DMS153 treated with DMSO at 0.1 percent for 48 hours (cell line): ENCODE measurements around the gene PLCB3.

Experiments
- DNase-seq: peaks from one replicate; lab custom pipeline; 2025; ENCODE audit not compliant: unreplicated experiment; lab: John Stamatoyannopoulos, UW

Gene PLCB3

DNA sequence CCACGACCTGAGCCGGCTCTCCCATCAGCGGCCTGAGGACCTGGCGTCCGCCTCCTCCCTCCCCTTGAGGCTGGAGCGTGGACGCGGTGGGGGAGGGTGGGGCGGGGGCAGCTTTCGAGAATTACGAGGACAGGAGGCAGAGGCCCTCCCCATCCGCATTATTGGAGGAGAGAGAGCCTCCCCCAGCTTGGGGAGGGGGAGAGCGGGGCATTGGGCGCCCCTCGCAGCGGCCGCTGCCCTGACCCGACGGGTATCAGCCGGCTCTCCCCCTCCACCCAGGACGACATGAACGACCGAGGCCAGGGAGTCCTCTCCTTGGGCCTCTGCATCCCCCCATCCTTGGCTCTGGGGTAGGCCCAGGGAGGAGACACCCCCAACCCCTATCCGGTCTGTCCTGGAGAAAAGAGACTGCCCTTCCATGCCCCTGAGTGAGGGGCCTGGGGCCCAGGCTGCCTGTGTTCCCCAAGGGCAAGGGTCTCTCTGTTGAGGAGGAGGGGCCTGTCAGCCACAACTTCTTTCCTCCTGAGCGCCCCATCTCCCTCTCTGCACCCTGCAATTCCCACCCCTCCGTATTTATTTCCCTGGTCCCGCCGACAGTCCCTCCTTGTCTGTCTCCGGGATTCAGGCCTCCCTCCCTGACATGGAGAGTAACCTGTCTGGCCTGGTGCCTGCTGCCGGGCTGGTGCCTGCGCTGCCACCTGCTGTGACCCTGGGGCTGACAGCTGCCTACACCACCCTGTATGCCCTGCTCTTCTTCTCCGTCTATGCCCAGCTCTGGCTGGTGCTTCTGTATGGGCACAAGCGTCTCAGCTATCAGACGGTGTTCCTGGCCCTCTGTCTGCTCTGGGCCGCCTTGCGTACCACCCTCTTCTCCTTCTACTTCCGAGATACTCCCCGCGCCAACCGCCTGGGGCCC, 34.8 kb downstream of the PLCB3 start:
- DNase-seq: peak; percentile 25

DNA sequence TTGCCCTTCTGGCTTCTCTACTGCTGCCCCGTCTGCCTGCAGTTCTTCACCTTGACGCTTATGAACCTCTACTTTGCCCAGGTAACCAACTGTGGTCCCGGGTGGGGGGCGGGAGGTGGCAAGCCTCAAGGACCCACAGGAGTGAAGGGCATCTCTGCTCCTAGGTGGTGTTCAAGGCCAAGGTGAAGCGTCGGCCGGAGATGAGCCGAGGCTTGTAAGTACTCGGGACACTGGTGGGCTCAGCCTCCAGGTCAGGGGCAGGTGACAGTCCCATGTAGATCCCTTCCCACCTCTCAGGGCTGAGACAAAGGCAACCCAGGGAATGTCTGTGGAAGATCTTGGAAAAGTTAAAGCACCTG, 35.5 kb downstream of the PLCB3 start:
- no peak for DNase-seq

DNA sequence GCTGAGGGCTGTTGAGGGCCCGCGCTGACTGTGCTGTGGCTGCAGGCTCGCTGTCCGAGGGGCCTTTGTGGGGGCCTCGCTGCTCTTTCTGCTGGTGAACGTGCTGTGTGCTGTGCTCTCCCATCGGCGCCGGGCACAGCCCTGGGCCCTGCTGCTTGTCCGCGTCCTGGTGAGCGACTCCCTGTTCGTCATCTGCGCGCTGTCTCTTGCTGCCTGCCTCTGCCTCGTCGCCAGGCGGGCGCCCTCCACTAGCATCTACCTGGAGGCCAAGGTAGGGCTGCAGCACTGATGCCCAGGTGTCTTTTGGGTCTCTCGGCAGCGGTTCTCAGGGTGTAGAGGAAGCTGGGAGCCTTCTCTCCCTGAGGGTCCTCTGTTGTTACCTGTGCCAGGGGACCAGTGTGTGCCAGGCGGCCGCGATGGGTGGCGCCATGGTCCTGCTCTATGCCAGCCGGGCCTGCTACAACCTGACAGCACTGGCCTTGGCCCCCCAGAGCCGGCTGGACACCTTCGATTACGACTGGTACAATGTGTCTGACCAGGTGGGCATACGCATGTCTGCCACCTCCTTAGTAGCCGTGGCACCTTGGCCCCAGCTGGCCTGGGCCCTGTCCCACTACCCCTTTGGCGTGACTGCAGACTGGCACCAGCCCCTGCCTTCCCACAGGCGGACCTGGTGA, 36.5 kb downstream of the PLCB3 start:
- DNase-seq: no peak

DNA sequence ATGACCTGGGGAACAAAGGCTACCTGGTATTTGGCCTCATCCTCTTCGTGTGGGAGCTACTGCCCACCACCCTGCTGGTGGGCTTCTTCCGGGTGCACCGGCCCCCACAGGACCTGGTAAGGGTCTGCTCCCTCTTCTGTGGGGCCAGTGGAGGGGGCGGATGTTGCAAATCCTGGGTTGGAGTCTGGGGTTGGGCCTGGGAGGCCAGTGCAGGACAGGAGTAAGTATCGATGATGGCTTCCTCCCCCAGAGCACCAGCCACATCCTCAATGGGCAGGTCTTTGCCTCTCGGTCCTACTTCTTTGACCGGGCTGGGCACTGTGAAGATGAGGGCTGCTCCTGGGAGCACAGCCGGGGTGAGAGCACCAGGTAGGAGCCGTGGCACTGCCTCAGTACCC, 37.0 kb downstream of the PLCB3 start:
- DNase-seq: no peak

DNA sequence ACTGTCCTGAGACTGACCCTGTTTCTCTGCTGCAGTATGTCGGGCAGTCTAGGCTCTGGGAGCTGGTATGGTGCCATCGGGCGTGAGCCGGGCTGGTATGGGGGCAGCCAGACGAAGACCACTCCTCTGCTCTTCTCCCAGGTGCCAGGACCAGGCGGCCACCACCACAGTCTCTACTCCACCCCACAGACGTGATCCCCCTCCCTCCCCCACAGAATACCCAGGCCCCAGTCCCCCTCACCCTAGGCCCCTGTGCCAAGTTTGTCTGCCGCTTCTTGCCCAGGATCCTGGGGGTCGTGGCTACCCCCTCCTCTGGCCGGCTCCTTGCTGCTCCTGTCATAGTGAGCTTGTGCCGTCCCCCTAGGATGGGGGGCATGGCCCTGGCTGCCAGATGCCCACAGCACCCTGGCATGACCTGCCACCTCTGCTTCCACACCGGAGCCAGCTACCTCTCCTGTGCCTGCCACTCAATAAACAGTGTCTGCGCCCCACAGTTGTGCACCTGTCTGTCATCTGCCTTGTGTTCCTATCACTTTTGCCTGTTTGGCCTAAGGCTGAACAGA, 37.8 kb downstream of the PLCB3 start:
- DNase-seq: no peak

DNA sequence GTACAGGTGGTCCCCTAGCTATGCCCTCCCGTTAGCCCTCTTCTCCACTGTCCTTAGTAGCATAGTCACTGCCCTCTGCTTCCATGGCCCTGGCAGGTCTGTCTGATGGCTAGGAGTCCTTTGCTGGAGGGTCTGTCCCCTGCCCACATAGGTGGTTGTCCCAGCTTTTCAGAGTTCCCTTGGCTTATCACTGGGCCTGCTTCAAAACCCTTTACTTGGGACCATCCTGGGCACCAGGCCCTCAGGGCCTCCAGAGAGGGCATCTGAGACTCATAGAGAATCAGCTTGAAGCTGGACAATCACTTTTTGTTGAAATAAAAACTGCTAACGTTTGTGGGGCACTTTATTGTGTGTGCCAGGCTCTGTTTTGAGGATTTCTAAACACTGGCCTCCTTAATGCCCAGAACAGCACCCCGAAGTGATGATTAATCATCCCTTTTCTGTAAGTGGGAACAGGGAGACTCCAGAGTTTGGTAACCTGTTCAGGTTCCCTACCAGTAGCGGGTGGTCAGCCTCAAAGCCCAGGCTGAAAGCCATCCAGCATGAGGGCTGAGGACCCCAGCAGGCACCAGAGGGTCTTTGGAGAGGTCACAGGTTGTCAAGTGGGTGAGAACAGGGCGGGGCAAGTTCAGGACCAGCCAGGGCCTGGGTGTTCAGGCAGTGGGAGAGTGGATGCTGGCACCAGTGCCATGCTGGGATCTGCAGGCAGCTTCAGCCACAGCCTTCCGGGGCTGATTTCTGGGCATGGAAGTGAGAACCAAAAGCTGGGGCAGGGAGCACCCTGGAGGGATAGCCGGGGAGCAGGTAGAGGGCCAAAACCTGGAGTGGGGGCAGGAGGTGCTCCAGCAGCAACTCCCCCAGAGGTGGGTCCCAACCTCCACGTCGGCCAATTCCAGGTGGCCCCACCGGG, 39.3 kb downstream of the PLCB3 start:
- no peak for DNase-seq

DNA sequence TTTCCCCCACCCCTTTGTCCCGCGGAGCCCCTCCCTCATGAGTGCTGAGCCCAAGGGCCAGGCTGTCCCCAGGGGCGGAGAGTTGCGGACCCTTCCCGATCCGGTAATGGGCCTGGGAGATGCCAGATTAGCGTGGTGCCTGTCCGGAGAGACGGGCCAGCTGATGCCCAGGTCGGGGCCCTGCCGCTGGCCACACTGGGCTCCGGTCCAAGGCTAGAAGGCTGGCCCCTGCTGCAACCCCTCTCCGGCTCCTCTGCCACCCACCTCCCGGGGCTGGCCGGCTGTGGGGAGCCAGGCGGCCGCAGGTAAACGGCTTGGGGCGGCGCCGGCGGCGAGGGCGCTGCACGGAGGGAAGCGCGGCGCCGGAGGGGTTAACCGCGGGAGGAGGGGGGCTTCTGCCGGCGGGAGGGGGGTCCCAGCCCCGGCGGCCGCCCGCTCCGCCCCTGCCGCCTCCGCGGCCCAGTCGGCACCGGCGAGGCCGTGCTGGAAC, 40.0 kb downstream of the PLCB3 start, which contains the start of gene KCNK4:
KCNK4 (plus strand) TSS at position 41 of the 490 bp plus-strand sequence. CDS start 1,717 bp downstream, outside the sequence.
- no peak for DNase-seq

DNA sequence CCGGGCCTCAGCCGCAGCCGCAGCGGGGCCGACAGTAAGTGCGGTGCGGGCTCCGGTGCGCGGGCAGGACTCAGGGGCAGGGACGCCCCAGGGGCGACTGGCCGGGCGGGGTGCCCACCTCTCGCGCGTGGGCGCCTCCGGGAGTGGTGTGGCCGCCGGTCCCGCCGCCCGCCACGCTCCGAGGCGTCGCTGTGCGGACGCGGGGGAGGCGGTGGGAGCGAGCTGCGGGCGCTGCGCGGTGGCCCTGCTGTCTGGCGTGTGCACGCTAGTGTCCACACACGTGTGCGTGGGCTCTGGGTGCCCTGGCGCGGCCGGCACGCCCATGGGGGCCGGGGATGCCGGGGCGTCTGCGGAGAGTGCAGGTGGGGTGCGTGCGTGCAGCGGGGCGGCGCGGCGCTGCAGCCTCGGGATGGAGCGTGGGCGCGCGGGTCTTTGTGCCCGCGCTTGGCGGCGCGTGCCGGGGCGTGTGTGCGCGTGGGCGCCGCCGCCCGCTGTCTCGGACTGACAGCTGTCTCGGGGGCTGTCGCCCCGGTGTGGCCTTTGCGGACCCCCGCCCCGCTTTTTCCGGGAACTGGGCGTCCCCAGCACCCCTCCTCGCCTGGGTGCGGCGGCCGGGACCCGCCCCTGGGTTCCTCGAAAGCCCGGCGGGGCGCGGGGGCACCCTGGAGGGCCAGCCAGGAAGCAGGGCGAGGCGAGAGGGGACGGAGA, 40.6 kb downstream of the PLCB3 start:
- no peak for DNase-seq

DNA sequence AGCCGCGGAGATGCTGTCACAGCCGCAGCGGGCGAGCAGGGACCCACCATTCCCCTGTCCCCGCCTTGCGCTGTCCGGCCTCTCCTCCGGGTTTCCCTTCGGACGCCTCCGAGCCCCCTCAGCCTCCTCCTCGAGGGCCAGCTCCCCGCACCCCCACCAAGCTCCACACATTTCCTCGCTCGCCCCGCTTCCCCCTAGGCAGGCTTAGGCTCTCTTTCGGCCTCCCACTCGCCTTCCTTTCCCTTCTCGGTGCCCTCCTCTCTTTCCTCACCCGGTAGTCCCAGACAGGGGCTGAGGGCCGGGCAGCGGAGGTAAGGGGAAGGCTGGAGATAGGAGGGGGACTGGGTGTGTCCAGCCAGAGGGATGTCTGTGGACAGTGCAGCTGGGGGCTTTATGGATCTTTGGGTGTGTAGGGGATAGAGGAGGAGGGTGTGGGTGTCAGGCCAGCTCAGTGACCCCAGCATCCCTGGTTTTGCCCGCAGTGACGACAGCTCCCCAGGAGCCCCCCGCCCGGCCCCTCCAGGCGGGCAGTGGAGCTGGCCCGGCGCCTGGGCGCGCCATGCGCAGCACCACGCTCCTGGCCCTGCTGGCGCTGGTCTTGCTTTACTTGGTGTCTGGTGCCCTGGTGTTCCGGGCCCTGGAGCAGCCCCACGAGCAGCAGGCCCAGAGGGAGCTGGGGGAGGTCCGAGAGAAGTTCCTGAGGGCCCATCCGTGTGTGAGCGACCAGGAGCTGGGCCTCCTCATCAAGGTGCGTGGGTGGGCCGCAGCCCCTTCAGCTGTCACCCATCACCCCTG, 41.3 kb downstream of the PLCB3 start:
- DNase-seq: no peak

DNA sequence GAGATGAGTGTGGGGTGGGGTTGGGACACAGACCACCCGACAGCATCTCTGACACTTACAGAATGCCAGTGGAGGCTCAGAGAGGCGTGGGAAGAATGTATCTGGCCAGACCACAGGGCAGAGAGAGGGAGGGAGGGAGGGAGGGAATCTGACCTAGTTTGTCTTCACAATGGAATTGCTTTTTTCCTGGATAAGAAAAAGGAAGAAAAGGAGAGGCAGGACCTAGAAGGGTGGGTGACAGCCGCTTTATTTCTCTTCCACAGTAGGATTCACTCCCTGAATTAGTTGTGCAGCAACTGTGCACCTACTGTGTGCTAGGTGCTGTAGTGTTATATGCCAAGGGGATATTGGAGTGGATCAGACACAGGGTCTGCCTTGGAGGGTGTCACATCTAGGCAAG, 43.4 kb downstream of the PLCB3 start:
- no peak for DNase-seq

DNA sequence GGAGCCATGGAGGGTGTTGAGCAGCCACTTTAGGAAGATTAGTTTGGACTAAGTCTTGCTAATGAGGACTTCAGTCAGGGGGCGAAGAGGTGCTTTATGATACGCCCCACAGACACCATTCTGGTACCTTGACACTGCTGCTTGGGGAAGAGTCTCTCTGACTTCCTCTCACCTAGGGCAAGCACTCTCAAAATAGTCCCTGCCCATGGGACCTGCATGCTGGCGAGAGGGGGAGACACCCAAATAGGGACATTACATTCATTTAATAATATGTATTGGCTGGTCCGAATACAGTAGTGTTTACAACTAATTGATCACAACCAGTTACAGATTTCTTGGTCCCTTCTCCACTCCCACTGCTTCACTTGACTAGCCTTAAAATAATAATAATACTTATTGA, 44.4 kb downstream of the PLCB3 start:
- DNase-seq: no peak

DNA sequence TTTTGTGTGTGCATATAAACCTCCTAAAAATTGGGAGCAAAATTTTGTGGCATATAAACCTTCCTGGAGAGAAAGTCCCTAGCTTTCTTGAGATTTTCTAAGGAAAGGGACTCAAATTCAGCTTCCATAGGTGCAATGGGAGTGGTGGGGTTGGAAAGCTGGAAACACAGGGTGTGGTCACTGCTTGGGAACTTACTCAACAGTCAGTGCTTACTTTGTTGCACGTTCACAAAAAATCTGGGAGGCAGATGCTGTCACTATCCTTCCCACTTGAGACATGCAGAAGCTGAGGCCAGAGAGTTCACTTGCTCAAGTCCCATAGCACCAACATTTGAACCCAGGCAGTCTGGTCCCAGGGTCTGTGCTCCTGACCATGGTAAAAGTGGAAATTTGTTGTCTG, 44.9 kb downstream of the PLCB3 start:
- DNase-seq: no peak

DNA sequence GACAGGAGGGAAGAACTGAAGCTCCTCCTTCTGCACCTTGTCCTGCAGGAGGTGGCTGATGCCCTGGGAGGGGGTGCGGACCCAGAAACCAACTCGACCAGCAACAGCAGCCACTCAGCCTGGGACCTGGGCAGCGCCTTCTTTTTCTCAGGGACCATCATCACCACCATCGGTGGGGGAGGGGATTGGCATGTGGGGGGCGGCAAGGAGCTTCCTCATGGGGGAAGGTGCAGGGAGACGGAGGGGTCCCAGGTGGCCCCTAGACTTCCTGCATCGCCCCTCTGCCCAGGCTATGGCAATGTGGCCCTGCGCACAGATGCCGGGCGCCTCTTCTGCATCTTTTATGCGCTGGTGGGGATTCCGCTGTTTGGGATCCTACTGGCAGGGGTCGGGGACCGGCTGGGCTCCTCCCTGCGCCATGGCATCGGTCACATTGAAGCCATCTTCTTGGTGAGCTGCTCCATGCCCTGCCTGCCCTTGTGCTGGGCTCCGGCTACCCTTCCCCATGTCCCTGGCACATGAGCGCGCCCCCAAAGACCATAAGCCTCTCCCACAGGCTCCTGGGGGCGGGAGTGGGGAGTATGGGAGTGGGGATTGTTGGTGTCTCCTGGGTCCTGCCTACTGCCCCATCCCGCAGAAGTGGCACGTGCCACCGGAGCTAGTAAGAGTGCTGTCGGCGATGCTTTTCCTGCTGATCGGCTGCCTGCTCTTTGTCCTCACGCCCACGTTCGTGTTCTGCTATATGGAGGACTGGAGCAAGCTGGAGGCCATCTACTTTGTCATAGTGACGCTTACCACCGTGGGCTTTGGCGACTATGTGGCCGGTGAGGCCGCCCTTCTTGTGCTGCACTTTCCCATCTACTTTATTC, 45.7 kb downstream of the PLCB3 start:
- DNase-seq: no peak

DNA sequence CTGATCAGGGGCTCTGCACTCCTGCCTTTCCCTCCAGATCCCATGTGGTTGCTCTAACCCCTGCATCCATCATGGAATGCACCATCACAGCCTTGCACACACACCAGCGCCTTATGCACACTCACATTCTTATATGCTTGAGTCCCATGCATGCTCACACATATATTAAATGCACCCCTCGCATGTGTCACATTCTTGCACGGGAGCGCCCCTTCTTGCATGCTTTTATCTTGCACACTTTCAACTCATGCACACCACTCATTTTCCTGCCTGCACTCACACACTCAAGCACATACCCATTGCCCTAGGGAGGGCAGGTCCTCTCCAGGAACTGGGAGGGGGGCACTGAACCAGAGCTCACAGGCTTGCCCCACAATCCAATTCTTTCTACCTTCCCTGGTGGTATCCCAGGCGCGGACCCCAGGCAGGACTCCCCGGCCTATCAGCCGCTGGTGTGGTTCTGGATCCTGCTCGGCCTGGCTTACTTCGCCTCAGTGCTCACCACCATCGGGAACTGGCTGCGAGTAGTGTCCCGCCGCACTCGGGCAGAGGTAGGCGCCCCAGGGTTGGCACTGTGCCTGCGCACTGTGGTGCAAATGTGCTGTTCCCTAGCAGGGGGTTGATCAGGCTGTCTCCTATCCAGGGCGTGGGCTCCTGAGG, 46.5 kb downstream of the PLCB3 start:
- DNase-seq: no peak

DNA sequence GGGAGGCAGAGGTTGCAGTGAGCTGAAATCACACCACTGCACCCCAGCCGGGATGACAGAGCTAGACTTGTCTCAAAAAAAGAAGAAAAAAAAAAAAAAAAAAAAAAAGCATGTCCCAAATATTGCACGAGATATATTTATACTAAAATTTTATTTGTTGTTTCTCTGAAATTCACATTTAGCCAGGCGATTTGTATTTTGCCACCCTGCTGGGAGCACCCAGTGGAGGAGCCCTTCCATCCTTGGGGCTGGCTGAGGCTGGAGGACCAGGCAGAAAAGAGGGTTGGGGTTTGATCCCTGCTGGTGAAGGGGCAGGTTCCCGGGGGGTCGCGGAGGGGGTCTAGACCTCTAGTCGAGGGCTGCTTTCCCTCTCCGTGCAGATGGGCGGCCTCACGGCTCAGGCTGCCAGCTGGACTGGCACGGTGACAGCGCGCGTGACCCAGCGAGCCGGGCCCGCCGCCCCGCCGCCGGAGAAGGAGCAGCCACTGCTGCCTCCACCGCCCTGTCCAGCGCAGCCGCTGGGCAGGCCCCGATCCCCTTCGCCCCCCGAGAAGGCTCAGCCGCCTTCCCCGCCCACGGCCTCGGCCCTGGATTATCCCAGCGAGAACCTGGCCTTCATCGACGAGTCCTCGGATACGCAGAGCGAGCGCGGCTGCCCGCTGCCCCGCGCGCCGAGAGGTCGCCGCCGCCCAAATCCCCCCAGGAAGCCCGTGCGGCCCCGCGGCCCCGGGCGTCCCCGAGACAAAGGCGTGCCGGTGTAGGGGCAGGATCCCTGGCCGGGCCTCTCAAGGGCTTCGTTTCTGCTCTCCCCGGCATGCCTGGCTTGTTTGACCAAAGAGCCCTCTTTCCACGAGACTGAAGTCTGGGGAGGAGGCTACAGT, 47.9 kb downstream of the PLCB3 start:
- no peak for DNase-seq

DNA sequence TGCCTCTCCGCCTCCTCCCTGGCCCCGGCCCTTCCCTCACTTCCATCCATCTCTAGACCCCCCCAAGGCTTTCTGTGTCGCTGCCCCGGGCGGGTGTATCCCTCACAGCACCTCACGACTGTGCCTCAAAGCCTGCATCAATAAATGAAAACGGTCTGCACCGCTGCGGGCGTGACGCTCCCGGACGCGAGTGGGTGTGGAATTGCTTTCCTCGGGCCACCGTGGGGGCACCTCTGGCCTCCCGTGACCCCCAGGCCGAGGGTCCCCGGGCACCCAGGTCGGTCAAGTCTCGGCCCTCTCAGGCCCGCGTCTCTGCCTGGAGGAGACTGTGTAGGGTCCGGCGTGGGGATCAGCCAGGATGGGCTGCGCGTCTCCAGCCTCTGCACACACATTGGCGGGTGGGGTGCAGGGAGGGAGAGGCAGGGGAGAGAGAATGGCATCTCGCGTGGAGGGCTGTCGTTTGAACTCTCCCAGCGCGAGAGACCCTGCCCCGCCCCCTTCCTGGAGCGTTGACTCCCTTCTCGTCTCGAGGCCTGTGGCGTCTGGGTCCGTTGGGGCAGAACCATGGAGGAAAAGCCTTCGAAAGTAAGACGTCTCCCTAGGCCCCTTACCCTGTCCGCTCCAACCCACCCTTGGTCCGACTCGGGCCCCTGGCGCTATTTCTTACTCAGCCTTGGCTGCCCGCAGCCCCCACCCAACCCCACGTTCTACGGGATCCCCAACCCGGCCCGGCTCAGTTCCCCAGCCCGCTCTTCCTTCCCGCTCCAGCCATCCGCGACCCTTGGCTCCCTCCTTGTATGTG, 48.7 kb downstream of the PLCB3 start, which contains the start of gene CATSPERZ:
CATSPERZ (plus strand) TSS at position 512 of the 802 bp plus-strand sequence; CDS start at position 565, 53 bp downstream.
- no peak for DNase-seq
